ENCODE results near the gene ZSWIM1.

The ZSWIM1 gene

GRCh38 chr20:45909336-45909808 is 28.3 kb downstream of the ZSWIM1 start:
- DNase-seq (ENCODE audit: low spot score): no peak

GRCh38 chr20:45909817-45910669 is 29.0 kb downstream of the ZSWIM1 start:
- no peak for DNase-seq (ENCODE audit: low spot score)

GRCh38 chr20:45910670-45911485 is 29.9 kb downstream of the ZSWIM1 start:
- peak; percentile 100 for DNase-seq (ENCODE audit: low spot score)

GRCh38 chr20:45911486-45912343 is 30.7 kb downstream of the ZSWIM1 start, which contains the start of gene PLTP:
TSS of gene PLTP (minus strand) at chr20:45912155. CDS start at chr20:45911452, 703 bp downstream.
- DNase-seq (ENCODE audit: low spot score): no peak

GRCh38 chr20:45912344-45912682 is 31.3 kb downstream of the ZSWIM1 start:
- no peak for DNase-seq (ENCODE audit: low spot score)

GRCh38 chr20:45913116-45913515 is 32.1 kb downstream of the ZSWIM1 start:
- peak; percentile 39 for DNase-seq (ENCODE audit: low spot score)

- no peak for DNase-seq (ENCODE audit: low spot score)
Measured at GRCh38 chr20:45917790-45918141, 36.7 kb downstream of the ZSWIM1 start.

GRCh38 chr20:45918182-45918737 is 37.2 kb downstream of the ZSWIM1 start:
- DNase-seq (ENCODE audit: low spot score): no peak

GRCh38 chr20:45918779-45919537 is 37.9 kb downstream of the ZSWIM1 start:
- no peak for DNase-seq (ENCODE audit: low spot score)

- DNase-seq (ENCODE audit: low spot score): no peak
Measured at GRCh38 chr20:45919542-45920399, 38.7 kb downstream of the ZSWIM1 start.

- DNase-seq (ENCODE audit: low spot score): no peak
Measured at GRCh38 chr20:45920462-45921336, 39.7 kb downstream of the ZSWIM1 start.

- no peak for DNase-seq (ENCODE audit: low spot score)
Measured at GRCh38 chr20:45921337-45922189, 40.5 kb downstream of the ZSWIM1 start.

- DNase-seq (ENCODE audit: low spot score): no peak
Measured at GRCh38 chr20:45924391-45925261, 43.6 kb downstream of the ZSWIM1 start.

GRCh38 chr20:45925821-45926506 is 44.9 kb downstream of the ZSWIM1 start:
- no peak for DNase-seq (ENCODE audit: low spot score)

- no peak for DNase-seq (ENCODE audit: low spot score)
Measured at GRCh38 chr20:45926731-45927070, 45.7 kb downstream of the ZSWIM1 start.

- DNase-seq (ENCODE audit: low spot score): no peak
Measured at GRCh38 chr20:45927071-45927878, 46.2 kb downstream of the ZSWIM1 start.

All from RKO (cell line).